GM19452 (cell line): ENCODE measurements around the gene GNA12.

ENCODE experiments used
- ATAC-seq: cut with Tn5 transposase; IDR thresholded peaks from one replicate; pipeline ENCODE4 v1.9.1; 2021; ENCODE audit not compliant: unreplicated experiment

GNA12 gene

GRCh38 chr7:2717293-2718261 lies 126.5 kb downstream of the GNA12 start:
- ATAC-seq = no peak

DNA sequence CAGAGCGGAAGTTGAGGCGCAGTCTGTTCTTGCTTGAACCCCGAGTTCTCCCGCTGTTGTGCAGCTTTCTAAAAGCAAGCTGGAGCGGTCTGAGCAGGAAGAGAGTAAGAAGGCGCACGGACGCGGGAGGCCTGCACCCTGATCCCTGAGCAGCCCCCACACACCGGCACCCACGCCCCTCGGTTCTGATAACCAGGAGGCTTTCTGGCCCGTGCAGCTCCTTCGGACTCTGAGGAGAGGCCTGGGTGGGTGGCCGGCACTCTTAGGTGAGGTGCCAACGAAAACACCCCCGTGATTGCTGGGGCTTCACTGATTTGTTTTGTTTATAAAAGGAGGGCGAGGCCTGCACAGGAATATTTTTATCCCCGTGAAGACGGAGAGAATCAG lies 127.2 kb downstream of the GNA12 start:
- ATAC-seq = no peak

DNA sequence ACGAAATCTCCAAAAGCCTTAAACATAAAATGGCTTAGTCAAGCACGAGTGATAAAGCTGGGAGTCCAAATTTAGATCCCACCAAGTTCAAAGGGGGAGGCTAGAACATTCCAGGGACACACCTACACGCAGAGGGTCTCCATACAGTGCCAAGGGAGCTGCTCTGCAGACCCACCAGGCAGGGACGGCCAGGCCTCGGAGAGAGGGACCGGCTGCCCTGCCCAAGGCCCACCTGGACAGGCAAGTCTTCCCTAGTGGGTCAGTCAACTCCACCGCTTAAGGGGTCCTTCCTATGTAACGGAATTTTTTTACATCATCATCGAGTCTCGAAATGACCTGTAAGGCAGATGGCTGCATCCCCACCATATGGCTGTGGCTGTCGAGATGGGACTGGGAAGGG lies 127.6 kb downstream of the GNA12 start:
- ATAC-seq = no peak

- ATAC-seq = no peak
These were observed 128.5 kb downstream of the GNA12 start for GRCh38 chr7:2715341-2716231.

DNA sequence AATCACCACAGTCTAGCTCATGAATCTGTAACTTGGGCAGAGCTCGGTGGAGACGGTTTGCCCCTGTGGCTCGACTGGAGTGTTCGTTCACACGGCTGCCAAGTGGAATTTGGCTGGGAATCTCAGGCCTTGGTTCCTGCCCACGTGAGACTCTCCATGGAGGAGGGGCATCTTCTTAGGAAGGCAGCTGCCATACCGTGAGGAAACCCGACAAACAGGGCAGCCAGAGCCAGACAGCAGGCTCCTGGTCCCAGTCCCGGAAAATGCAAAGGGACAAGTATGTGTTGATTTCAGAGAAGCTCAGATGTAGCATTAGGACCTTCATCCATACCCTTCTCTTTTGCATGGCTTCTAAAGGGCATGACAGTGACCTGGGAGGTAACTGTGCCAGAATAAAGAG lies 129.5 kb downstream of the GNA12 start:
- no peak for ATAC-seq

- ATAC-seq = no peak
These were observed 130.1 kb downstream of the GNA12 start for GRCh38 chr7:2713978-2714377.

- no peak for ATAC-seq
These were observed 130.7 kb downstream of the GNA12 start for GRCh38 chr7:2713370-2713769.

GRCh38 chr7:2711895-2712675 lies 132.0 kb downstream of the GNA12 start:
- no peak for ATAC-seq

DNA sequence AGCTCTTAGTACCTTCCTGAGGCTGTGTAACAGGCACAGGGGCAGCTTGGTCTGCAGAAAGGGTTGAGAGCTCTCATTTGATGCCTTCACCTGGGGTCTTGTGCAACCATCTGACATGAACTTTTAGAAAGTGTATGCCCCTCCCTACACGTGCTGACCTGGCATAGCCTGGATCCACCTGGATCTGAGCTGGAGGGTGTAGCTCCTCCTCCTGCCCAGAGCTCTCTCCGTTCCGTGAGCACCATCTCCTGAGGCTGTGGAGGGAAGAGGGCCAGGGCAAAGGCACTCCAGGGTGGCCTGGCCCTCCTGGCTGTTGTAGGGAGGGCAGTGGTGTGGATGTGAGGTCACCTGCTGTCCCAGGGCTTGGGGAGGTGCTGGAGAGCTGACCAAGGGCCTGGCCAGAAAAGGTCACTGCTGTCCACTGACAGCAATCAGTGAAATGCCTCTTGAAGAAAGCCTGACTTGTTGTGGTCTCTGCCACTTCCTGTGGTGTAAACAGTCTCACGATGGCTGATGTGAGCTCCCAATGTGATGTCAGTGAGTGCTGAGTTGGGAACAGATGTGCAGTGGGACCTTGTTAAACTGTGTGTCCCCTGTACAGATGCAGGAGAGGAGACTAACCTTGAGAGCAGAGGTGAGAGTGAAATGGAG lies 133.1 kb downstream of the GNA12 start:
- no peak for ATAC-seq

- ATAC-seq = peak; percentile 44
These were observed 133.8 kb downstream of the GNA12 start for GRCh38 chr7:2710286-2710655.

DNA sequence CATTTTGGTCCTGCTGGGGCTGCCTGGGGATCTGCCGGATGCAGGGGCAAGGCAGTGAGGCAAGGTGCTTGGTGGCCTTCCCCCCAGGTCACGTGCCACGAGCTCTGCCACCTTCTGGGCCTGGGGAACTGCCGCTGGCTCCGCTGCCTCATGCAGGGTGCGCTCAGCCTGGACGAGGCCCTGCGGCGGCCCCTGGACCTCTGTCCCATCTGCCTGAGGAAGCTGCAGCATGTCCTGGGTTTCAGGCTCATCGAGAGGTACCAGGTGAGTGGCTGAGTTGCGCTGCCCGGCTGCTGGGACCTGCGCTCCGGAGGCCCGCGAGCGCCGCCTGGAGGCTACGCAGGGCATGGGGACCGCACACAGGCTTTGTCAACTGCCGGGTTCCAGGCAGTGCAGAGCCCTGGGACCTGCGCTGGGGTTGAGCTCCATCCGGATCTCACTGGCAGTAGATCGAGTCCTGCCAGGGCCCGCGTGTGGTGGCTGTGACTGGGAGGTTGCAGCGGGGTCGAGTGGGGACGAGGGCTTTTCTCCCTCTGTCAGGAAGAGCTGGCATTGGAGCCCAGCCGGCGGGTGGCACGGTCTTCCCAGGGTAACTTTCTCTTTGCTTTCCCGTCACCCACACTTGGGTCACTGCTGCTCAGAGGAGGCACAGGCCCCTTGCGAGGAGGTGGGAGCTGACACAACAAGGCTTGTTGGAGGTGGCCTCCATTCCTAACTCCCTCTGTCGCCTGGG lies 134.4 kb downstream of the GNA12 start:
- ATAC-seq = peak; percentile 84

DNA sequence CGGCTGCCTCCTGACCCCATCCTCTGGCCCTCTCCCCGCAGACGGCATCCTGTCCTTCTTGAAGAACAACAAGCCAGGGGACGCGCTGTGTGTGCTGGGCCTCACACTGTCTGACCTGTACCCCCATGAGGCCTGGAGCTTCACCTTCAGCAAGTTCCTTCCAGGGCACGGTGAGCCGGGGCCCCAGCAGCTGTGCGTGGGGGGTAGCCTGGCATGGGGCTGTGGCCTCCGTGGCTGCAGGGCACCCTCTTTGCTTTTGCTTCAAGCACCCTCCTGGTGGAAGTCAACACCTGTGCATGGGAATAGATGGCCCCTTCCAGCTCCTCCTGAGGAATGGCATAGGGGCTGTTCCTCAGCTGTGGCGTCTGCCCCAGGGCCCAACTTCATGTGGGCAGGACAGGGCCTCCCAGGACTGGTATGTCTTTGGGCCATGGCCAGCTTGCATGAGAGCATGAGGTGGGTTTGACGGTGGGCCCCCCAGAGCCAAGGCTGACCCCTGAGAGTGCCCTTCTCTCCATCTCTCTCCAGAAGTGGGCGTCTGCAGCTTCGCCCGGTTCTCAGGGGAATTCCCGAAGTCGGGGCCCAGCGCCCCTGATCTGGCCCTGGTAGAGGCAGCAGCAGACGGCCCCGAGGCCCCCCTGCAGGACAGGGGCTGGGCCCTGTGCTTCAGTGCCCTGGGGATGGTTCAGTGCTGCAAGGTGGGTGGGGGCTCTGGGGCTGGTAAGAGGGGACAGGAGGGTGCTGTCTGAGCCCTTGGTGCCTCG lies 135.4 kb downstream of the GNA12 start:
- ATAC-seq = no peak

GRCh38 chr7:2708041-2708440 lies 136.1 kb downstream of the GNA12 start:
- ATAC-seq = no peak

GRCh38 chr7:2707481-2707880 lies 136.6 kb downstream of the GNA12 start:
- no peak for ATAC-seq

GRCh38 chr7:2706685-2707126 lies 137.4 kb downstream of the GNA12 start:
- no peak for ATAC-seq

- ATAC-seq = no peak
These were observed 138.6 kb downstream of the GNA12 start for GRCh38 chr7:2705371-2706096.

DNA sequence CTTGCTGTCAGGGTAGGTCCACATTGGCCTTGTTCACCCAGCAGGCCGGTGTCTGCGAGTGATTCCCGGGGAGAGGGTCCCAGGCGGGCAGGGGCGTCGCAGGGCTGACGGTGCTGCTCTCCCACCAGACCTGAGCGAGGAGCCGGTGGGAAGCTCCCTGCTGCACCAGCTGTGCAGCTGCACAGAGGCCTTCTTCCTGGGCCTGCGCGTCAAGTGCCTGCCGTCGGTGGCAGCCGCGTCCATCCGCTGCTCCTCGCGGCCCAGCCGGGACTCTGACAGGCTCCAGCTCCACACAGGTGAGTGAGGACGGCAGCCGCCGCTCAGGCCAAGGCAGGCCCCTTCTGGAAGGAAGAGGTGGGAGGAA lies 141.5 kb downstream of the GNA12 start:
- ATAC-seq = no peak

- ATAC-seq = no peak
These were observed 142.1 kb downstream of the GNA12 start for GRCh38 chr7:2701832-2702593.
